Measurements from ENCODE around the gene PKNOX2.

PKNOX2 gene

DNA sequence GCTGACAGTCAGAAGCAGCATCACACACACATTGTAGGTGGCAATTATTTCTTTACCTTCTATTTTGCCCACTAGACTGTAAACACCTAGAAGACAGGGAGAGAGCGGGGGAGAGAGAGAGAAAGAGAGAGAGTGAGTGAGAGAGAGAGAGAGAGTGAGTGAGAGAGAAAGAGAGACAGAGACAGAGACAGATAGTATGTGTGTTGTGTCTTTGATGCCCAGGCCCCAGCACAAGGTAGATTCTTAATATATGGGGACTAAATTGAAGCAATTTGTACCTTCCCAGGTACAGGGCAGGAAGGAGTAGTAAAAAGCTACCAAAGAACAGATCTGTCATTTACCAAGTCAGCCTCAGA is 163.7 kb downstream of the PKNOX2 start:
- H3K4me1 ChIP-seq (ENCODE audit: low read depth, poor library complexity, severe bottlenecking): no peaks in the 10 kb centered on the region
- no peaks in the 10 kb centered on the region for H3K36me3 ChIP-seq (ENCODE audit: insufficient read depth)
- H3K27me3 ChIP-seq (ENCODE audit: insufficient read depth, low read depth): no peaks in the 10 kb centered on the region
- H3K9ac ChIP-seq: no peak overlapping the region
- no peak overlapping the region for H3K4me3 ChIP-seq (IDR thresholded peaks at IDR 0.05; ENCODE audit: insufficient read depth, low read depth, low read length)
- TF ChIP-seq, protein P1, sequence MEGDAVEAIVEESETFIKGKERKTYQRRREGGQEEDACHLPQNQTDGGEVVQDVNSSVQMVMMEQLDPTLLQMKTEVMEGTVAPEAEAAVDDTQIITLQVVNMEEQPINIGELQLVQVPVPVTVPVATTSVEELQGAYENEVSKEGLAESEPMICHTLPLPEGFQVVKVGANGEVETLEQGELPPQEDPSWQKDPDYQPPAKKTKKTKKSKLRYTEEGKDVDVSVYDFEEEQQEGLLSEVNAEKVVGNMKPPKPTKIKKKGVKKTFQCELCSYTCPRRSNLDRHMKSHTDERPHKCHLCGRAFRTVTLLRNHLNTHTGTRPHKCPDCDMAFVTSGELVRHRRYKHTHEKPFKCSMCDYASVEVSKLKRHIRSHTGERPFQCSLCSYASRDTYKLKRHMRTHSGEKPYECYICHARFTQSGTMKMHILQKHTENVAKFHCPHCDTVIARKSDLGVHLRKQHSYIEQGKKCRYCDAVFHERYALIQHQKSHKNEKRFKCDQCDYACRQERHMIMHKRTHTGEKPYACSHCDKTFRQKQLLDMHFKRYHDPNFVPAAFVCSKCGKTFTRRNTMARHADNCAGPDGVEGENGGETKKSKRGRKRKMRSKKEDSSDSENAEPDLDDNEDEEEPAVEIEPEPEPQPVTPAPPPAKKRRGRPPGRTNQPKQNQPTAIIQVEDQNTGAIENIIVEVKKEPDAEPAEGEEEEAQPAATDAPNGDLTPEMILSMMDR (conservative IDR thresholded peaks at IDR 0.05; ENCODE audit: low read depth, low read length): no peak
- no peaks in the 10 kb centered on the region for H3K79me2 ChIP-seq (ENCODE audit: insufficient read depth, low read depth)
- H4K20me1 ChIP-seq (ENCODE audit: insufficient read depth): no peaks in the 10 kb centered on the region
- no peak overlapping the region for H2AFZ ChIP-seq (ENCODE audit: low read depth)
- no peak overlapping the region for H3K4me2 ChIP-seq
- H3K27ac ChIP-seq: no peak overlapping the region

DNA sequence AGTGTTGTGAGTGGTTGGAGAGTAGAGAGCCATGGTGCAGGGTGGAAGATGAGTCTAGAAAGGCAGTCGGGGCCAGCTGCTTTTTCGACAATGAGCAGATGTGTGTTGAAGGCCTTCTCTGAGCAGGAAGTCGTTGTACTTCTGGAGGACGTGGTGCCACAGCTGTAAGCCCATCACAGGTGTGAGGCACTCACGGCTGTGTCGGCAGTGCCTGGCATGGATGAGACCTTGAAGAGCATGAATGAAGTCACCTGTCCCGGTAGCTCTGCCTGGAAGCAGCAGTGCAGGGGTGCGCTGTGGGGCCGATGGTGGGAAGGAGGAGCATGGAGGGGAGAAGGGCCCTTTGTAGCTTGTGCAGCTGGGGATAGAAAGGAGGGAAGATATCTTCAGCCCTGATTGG is 165.2 kb downstream of the PKNOX2 start:
- Histone ChIP-seq H3K4me2 (no peak overlapping the region), H3K4me3 (IDR thresholded peaks at IDR 0.05; ENCODE audit: insufficient read depth, low read depth, low read length) (no peak overlapping the region), H3K27ac (no peak overlapping the region), H3K9ac (no peak overlapping the region), H3K79me2 (ENCODE audit: insufficient read depth, low read depth) (no peaks in the 10 kb centered on the region), H3K27me3 (ENCODE audit: insufficient read depth, low read depth) (no peaks in the 10 kb centered on the region), H3K4me1 (ENCODE audit: low read depth, poor library complexity, severe bottlenecking) (no peaks in the 10 kb centered on the region), H3K36me3 (ENCODE audit: insufficient read depth) (no peaks in the 10 kb centered on the region), H2AFZ (ENCODE audit: low read depth) (no peak overlapping the region), H4K20me1 (ENCODE audit: insufficient read depth) (no peaks in the 10 kb centered on the region)
- TF ChIP-seq, protein P1 (conservative IDR thresholded peaks at IDR 0.05; ENCODE audit: low read depth, low read length): no peak

DNA sequence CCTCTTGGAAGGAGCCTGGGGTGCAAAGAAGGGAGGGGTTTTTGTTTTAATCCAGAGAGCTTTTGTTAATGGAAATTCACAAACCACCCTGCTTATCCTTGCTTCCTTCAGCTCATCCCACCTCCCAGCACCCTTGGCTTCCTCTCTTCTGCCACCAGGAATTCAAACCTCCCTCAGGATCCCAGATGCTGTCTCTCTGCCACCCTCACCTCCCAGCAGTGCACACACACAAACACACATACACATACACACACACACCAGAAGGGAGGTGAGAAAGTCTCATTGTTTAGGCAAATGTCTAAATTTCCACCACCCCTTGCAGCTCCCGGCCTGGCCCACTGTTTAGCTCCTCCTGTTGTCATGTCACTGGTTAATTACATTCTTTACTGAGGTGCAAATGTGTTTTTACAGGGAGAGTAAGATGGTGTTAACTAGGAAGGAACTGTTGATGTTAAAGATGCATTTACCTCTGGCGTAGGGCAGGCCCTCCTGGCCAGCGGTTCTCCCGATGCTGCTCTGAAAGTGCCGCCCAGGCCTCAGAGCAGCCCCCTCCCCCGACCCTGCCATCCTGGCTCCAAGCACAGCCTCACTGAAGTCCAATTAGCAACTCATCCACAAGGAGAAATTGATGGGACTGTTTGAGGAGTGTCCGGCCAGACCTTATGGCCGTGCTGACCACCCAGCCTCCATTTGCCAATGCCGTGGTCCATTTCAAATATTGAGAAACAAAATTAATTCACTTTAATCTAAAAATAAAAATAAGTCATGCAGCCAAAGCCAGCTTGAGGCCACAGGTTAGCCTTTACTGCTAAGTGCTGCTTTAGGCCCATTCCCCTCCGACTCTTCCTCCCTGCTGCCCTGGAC is 166.1 kb downstream of the PKNOX2 start:
- TF ChIP-seq, protein P1 (conservative IDR thresholded peaks at IDR 0.05; ENCODE audit: low read depth, low read length): no peak
- Histone ChIP-seq H3K36me3 (ENCODE audit: insufficient read depth) (no peaks in the 10 kb centered on the region), H3K27me3 (ENCODE audit: insufficient read depth, low read depth) (no peaks in the 10 kb centered on the region), H3K4me3 (IDR thresholded peaks at IDR 0.05; ENCODE audit: insufficient read depth, low read depth, low read length) (no peak overlapping the region), H3K9ac (no peak overlapping the region), H4K20me1 (ENCODE audit: insufficient read depth) (no peaks in the 10 kb centered on the region), H2AFZ (ENCODE audit: low read depth) (no peak overlapping the region), H3K4me1 (ENCODE audit: low read depth, poor library complexity, severe bottlenecking) (no peaks in the 10 kb centered on the region), H3K4me2 (no peak overlapping the region), H3K27ac (no peak overlapping the region), H3K79me2 (ENCODE audit: insufficient read depth, low read depth) (no peaks in the 10 kb centered on the region)

DNA sequence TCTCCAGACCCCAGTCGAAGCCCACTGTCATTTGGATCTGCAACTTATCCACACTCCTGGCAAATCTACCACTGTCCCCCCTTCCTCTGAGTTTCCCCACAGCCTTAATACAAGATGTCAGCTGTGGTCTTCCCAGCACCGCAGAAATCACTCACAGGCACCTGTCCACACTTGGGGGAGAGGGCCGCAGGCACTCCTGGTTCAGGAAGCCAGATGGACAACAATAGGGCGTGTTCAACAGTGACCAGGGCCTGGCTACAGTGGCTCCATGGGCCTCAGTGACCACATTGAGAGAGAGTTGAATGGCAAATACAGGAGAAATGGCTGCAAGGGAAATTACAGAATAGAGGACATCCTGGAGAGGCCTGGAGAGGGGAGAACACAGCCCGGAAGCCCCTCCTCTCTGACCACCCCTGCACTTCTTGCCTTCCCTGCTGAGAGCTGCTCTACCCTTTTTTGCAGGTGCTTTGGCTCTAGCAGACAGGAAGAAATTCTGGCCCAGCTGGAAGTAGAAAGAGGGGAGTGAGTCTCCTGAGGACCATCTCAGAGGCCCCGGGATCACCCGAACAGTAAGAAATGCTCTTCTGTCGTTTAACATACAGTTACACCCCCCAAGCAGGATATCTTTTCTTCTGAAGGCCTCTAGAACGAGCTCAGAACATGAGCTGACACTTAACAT is 166.9 kb downstream of the PKNOX2 start:
- TF ChIP-seq, protein P1 (conservative IDR thresholded peaks at IDR 0.05; ENCODE audit: low read depth, low read length): no peak
- H4K20me1 ChIP-seq (ENCODE audit: insufficient read depth): no peaks in the 10 kb centered on the region
- no peaks in the 10 kb centered on the region for H3K36me3 ChIP-seq (ENCODE audit: insufficient read depth)
- no peak overlapping the region for H3K27ac ChIP-seq
- H3K4me2 ChIP-seq: no peak overlapping the region
- no peak overlapping the region for H3K4me3 ChIP-seq (IDR thresholded peaks at IDR 0.05; ENCODE audit: insufficient read depth, low read depth, low read length)
- no peak overlapping the region for H3K9ac ChIP-seq
- H3K79me2 ChIP-seq (ENCODE audit: insufficient read depth, low read depth): no peaks in the 10 kb centered on the region
- no peaks in the 10 kb centered on the region for H3K4me1 ChIP-seq (ENCODE audit: low read depth, poor library complexity, severe bottlenecking)
- H2AFZ ChIP-seq (ENCODE audit: low read depth): no peak overlapping the region
- no peaks in the 10 kb centered on the region for H3K27me3 ChIP-seq (ENCODE audit: insufficient read depth, low read depth)
